GM08714 (cell line): ENCODE data around the gene TNFRSF12A.

Experiments used
- H3K4me3 ChIP-seq: fragments of 200-500 bp; sonication (Bioruptor generic); 2 replicates; pipeline ENCODE4 v1.5.1; 2014; ENCODE audit warnings: mild to moderate bottlenecking, low read length, inconsistent platforms
- ZNF274 ChIP-seq: IDR thresholded peaks from 2 replicates; pipeline ENCODE4 v1.6.1; 2012; ENCODE audit warnings: mild to moderate bottlenecking, low read depth, low read length

Gene TNFRSF12A, protein sequence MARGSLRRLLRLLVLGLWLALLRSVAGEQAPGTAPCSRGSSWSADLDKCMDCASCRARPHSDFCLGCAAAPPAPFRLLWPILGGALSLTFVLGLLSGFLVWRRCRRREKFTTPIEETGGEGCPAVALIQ

DNA sequence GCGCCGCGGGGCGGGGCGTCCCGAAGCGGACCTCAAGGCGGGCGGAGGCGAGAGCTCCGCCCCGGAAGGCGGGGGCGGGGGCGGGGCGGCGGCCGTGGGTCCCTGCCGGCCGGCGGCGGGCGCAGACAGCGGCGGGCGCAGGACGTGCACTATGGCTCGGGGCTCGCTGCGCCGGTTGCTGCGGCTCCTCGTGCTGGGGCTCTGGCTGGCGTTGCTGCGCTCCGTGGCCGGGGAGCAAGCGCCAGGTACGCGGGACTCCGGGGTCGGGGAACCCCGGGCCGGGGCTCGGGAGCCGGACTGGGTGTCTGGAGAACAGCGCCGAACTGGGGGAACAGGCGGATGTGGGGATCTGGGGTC is at the start of gene TNFRSF12A:
TNFRSF12A (plus strand) TSS at position 122 of the 357 bp plus-strand sequence; CDS start at position 152, 30 bp downstream.
- TF ChIP-seq ZNF274: no peak
- H3K4me3 ChIP-seq: peak within 1 kb of the TSS; percentile 53; the same call in 1 of the 2 replicates

DNA sequence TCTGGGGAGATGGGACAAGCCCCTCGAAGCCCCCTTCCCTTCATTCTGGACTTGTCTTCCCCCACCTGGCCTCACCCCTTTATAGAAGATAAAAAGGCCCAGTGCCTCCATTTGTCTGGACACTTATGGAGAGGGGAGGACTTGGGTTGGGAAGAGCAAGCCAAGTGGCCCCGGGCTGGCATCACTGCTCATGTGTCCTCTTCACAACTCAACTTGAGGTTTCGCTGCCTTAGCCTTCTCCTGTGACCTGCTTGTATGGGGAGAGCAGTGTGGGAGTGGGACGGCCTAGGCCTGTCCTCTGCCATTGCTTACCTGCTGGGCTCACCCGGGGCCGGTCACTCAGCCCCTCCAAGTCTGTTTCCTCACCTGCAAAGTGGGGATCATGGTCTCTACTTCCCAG is 49.6 kb upstream of the TNFRSF12A start:
- no peak for TF ChIP-seq ZNF274
- peak overlapping the region; percentile 87; the same call in 1 of the 2 replicates for H3K4me3 ChIP-seq

DNA sequence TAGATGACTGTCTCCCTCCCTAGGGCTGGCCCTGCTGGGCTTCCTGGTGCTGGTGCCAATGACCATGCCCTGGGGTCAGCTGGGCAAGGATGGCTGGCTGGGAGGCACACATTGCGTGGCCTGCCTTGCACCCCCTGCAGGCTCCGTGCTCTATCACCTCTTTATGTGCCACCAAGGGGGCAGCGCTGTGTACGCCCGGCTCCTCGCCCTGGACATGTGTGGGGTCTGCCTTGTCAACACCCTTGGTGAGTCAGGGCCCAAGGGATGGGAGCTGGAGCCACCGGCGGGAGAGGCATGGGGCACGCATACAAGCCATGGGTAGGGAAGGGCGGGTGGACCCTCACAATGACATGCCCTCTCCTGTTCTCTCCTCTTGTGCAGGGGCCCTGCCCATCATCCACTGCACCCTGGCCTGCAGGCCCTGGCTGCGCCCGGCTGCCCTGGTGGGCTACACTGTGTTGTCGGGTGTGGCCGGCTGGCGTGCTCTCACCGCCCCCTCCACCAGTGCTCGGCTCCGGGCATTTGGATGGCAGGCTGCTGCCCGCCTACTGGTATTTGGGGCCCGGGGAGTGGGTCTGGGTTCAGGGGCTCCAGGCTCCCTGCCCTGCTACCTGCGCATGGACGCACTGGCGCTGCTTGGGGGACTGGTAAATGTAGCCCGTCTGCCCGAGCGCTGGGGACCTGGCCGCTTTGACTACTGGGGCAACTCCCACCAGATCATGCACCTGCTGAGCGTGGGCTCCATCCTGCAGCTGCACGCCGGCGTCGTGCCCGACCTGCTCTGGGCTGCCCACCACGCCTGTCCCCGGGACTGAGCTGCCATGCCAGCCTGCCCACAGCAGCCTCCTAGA is 48.8 kb upstream of the TNFRSF12A start:
- no peak overlapping the region; the same call in 1 of the 2 replicates for H3K4me3 ChIP-seq
- TF ChIP-seq ZNF274: no peak

DNA sequence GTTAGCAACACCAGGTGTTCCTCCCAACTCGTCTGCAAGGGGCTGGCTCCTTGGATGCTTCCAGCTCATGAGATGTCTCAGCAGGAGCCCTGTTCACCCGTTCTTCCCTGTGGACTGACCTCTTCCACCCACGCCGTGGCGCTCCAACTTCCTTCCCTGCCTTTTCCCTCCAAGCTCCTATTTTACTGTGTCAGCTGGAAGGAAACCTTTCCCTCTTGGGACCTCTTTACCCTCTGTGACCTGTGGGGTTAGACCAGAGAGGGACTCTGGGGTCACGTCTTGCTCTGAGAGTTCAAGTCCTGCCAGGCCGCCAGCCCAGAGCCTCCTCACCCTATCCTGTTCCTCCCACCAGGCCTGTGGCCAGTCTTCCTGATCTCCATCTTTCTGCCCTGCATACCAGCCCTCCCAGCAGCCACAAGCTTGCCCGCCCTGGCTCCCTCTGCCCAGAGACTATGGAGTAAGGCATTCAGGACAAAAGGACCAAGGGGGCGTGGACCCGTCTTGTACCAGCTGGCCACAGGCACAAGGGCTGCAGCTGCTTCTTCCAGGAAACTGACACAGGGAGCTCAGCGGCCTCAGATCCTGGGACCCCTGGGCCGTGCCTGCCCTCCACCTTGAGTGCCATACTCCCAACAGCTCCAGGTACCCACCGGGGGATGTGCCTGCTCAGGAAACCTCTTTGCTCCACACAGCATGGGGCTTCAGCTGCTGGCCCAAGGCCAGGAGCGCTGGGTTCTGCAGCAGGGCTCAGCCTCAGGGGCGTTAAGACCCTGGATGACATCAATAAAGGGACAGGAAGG is 48.0 kb upstream of the TNFRSF12A start:
- no peak for TF ChIP-seq ZNF274
- no peak overlapping the region for H3K4me3 ChIP-seq

DNA sequence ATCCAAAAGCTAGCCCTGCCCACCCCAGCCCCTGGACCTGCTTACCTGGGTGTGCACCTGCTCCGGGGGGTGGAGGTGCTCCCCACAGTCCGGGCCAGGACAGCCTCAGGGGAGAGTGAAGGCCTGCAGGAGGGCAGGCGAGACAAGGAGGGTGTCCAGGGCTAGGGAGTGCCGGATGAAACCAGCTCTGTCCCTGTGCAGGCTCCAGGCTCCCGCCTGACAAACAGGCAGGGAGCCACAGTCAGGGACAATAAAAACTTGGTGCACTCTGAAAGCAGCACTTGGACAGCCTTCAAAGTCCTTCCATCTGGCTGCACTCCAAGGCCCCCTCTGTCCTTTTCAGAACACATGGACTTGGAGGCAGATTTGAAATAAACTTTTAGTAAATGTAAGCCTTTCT is 47.1 kb upstream of the TNFRSF12A start:
- TF ChIP-seq ZNF274: no peak
- no peak overlapping the region for H3K4me3 ChIP-seq

DNA sequence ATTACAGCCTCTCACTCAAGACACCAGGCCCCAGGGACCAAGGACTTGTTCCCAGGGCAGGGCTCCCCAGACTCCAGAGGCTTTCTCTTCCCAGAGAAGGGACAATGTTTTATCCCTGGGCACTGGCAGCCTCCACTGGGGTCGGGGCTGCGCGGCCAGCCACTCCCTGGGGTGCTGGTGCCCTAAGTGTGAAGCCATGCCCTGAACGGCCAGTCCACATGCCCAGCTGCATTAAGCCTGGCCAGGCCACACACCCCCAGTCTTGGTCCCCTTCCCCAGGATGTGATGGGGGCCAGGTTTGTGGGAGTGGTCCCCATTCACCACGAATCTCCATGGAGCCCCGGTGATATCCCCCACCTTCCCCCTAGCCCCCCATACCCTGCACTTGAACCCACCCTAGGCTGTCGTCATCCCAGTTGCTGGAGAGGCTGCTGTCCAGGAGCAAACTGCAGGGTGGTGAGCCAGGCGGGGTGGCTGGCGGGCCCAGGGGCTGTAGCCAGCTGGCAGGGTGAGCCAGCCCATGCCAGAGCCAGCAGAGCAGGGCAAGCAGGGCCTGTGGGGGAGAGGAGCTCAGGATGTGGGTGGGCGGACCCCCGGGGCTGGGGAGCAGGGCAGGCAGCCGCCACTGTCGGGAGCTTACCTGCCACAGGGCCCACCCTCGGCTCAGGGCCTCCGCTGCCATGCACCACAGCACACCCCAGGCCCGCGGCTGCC is 46.4 kb upstream of the TNFRSF12A start:
- H3K4me3 ChIP-seq: no peak overlapping the region
- TF ChIP-seq ZNF274: no peak

DNA sequence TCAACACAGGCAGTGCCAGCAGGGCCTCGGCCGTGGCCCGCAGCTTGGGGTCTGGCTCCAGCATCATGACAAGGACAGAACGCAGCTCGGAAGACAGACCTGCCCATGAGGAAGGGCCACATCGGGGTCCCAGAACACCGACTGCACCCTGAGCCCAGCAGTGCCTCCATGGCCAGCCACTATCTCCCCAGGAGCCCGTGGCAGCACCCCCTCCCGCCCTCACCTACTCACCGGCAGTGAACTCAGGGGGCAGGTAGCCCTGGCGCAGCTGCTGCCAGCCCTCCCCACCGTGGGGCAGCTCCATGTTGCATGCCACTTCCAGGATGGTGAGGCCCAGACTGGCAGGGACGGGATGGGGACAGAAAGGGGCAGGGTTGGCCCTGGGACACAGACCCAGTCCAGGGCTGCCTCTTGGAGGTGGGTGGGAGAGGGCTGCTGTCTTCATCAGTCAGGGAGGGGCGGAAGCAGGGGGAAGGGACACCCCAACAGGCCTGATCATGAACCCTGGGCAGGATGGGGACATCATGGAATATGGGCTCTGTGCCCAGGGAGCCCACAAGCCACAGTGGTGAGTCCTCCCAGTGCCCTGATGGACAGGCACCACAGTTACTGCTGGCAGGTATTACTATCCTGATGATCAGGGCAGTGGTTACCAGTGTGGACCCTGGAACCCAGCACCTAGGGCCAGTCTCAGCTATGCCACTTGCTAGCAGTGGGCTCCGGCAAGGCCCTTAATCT is 45.7 kb upstream of the TNFRSF12A start:
- H3K4me3 ChIP-seq: no peak overlapping the region
- no peak for TF ChIP-seq ZNF274

DNA sequence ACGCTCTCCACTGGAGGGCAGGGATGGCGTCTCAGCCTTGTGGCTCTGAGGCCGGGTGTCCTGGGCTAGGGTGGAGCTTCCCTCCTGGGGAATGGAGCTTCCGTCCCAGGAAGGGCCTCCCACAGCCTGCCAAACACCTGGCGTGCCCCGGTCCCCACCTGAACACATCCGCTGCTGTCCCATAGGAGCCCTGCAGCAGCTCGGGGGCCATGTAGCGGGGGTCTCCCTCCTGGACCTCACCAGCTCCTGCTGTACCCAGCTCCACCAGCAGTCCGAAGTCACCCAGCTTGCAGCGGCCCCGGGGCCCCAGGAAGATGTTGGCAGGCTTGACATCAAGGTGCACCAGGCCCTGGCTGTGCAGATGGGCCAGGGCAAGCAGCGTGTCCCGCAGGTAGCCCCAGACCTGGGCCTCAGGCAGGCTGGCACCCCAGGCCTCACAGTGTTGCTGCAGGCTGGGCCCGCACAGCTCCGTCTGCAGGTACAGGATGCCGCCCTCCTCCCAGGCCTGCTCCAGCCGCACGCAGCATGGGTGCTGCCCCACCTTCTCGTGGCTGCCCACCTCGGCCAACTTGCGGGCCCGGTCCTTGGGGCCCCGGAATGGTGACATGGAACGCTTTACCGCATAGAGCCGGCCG is 44.9 kb upstream of the TNFRSF12A start:
- no peak for TF ChIP-seq ZNF274

DNA sequence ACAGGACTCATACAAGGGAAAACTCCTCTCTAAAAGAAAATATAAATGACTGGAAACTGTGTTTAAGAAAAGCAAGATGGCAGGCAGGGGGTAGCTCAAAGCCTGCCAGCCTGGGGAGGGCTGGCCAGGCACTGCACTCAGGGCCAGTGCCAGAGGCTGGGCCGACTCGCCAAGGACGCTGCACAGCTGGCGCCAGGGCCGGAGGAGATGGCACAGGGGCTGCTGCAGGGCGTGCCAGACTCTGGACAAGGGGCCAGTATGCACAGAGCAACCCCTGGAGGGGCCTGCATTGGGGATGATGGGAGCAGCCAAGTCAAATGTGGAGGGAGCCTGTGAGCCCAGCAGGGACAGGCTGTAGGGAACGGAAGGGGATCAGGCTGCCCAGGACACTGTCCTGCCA is 44.0 kb upstream of the TNFRSF12A start:
- H3K4me3 ChIP-seq: no peak overlapping the region
- TF ChIP-seq ZNF274: no peak

More for the DNA sequence above, 44.9 kb upstream of the TNFRSF12A start:
- no peak overlapping the region for H3K4me3 ChIP-seq

DNA sequence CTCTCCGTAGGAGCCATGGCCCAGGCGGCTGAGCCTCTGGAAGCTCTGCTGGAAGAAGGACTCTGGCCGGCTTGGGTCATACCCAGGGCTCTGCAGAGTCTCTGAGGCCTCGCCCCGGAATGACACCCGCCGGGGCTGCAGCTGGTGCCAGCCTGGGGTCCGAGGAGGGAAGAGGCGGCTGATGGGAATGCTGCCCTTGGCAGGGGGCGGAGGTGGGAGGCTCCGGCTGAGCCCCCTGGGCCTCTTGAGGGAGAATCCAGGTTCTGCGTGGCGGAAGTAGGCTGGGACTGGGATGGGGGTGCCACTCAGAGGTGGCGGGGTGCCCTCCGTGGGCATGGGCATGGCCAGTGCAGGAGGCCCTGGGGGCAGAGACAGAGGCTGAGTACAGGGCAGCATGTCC is 43.5 kb upstream of the TNFRSF12A start:
- TF ChIP-seq ZNF274: no peak
- no peak overlapping the region for H3K4me3 ChIP-seq

DNA sequence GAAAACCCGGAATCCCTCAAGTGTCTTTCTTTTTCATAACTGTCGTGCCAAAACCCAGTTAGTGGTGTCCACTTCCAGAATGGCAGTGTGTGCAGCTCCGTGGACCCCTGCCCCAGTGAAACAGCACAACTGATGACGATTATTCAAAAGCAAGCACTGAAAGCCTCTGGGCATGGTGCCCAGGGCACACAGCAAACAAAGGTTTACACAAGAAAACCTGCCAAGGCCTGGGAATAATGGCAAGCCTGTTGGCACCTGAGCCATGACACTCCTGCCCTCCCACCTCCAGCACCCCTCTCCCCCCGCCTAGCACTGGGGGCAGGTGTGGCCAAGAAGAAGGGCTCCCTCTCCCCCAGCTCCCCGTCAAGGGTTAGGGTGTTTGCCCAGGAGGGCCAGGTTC is 42.7 kb upstream of the TNFRSF12A start:
- no peak for TF ChIP-seq ZNF274
- H3K4me3 ChIP-seq: no peak overlapping the region

DNA sequence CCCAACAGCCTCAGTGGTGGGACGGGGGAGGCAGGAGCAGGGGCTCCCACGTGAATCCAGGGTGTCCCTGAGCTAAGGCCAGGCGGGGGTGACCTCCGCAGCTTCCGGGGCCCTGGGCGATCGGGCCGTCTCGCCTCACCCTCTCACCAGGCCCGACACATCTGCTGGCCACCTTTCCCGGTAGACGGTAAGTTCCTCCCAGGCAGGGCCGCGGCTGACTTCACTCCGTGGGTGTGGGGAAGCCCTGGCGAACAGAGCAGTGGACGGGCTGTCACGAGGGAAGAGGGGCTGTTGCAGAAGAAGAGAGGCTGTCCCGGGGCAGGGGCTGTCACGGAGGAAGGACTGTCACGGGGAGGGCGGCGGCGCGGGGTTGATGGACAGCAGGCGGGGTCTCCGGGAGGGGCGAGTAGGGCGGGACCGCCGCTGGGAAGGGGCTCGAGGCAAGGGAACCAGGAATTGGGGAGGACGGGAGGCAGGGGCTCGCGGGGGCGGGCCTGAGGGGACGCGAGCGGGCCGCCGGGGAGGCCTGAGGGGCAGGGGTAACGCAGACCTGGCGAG is 40.4 kb upstream of the TNFRSF12A start:
- no peak for TF ChIP-seq ZNF274
- H3K4me3 ChIP-seq: peak overlapping the region; percentile 67
